Renal cortex interstitium (tissue), 11 donors: ENCODE measurements around the gene MAGOH. TPM values are rescaled to one million over a fixed set of nuclear protein-coding genes. Genes with fewer than 3 reads are reported as not detected.
"Not testable (repeated sequence)": the region's sequence is repeated elsewhere in the genome, so short reads cannot be mapped to it uniquely, and the experiment has no call there.

ENCODE experiments used
- DNase-seq, 11 donors: peaks; one replicate each; pipeline ENCODE4 v3.0.0-alpha.2; 2013; ENCODE audit warnings: low read depth in 9 of 11, low spot score in 4 of 11; ENCODE audit errors: extremely low read depth in 1 of 11
- polyA plus RNA-seq, 3 donors: library from polyadenylated mRNA; unstranded; fragments of 120-200 nt; gene quantifications; one replicate each; pipeline ENCODE4 v1.2.1, GENCODE V29; 2013; ENCODE audit not compliant: insufficient read length in 3 of 3

MAGOH gene
- polyA plus RNA-seq, 3 donors = 76.9 to 98.8 (median 95.8) TPM

GRCh38 chr1:53205496-53205895 is 32.8 kb downstream of the MAGOH start:
- not testable (repeated sequence) for DNase-seq

GRCh38 chr1:53203466-53203865 is 34.9 kb downstream of the MAGOH start:
- no peak for DNase-seq

GRCh38 chr1:53198241-53198651 is 40.1 kb downstream of the MAGOH start:
- no peak for DNase-seq

GRCh38 chr1:53197291-53198200 is 40.8 kb downstream of the MAGOH start:
- no peak for DNase-seq

DNA sequence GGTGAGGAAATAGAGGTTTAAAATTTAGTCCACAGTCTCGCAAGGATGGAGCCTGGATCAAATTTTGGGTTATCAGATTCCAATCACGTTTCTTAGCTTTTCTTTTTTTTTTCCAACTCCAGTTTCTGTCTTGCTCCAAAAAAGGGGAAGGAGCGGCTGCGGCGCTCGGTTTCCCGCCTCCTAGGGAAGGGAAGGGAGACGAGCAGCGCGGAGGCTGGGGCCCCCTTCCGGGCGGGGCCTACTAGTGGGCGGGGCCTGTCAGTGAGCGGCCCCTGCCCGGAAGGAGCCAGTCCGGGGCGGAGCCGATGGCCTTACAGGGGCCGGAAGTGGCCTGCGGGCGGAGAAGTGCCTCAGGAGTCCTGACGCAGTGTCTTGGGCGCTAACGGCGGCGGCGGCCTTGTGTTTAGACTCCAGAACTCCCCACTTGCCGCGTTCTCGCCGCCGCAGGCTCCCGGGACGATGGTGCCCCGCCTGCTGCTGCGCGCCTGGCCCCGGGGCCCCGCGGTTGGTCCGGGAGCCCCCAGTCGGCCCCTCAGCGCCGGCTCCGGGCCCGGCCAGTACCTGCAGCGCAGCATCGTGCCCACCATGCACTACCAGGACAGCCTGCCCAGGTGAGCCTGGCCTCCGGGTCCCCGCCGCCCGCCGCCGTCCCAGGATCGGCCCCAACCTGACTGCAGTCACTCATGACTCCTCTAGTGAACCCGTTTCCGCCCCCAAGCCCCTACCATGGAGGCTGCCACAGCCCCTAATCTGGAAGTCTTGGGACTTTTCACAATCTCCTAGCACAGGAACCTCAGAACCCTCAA is 41.6 kb downstream of the MAGOH start, which contains the start of gene CPT2:
Gene CPT2 (plus strand): TSS at position 340 of the 806 bp plus-strand sequence. CDS start 120 bp downstream, at position 460.
- DNase-seq = peak; percentile 59 to 91 (median 85)

DNA sequence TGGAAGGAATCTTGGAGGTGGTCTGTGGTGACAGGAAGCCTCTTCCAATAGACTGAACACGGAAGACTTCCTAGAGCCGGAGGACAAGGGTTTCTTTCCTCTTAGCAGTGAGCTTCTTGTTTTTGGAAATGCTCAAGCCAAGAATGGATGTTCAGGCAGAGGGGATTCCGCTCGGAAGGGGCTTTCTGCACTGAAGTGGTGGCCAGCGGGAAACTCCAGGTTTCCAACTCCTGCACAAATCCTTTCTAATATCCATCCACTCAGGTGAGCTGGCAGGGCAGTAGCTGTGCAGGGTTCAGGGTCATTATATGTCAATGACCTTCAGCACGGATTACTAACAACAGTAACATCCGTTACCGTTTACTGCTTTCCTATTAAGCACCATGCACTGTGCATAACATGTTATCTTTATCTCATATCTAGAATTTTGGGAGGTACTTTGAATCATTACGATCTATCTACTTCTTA is 42.3 kb downstream of the MAGOH start:
- no peak for DNase-seq

- no peak for DNase-seq
Measured at GRCh38 chr1:53195246-53196016, 42.9 kb downstream of the MAGOH start.

GRCh38 chr1:53190210-53190611 is 48.1 kb downstream of the MAGOH start:
- DNase-seq = no peak

DNA sequence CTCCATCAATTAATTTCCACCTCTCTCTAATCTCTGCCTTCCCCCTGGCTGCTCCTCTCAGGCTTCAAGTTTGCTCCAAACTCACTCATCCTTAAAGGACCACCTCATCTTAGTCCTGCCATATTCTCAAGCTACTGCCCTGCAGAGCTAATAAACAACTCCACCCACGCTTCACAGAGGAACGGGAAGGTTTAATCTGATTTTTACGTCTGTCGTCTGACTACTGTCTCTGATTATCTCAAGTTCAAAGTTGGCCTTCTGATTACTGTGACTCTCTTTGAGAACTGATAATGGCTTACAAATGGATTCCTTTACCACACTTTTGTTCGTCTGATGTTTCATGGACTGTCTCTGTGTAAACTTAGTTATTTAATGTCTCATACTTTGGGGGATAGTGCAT is 49.3 kb downstream of the MAGOH start:
- no peak for DNase-seq

DNA sequence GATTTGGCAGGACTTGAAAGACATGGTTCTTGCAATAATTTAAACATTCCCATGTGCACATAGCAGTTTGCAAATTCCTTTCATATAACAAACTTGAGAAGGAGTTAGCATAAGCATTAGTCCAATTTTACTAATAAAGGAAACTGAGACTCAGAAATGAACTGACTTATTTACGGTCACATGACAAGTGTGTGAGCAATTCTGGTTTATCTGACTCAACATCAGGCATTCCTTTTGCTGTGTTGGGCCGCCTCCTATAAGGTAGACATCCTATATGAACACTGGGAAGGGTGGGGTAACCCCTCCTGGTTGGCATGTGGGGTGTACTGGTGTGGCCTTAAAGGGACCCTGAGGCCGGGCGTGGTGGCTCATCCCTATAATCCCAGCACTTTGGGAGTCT is 50.2 kb downstream of the MAGOH start:
- no peak for DNase-seq

DNA sequence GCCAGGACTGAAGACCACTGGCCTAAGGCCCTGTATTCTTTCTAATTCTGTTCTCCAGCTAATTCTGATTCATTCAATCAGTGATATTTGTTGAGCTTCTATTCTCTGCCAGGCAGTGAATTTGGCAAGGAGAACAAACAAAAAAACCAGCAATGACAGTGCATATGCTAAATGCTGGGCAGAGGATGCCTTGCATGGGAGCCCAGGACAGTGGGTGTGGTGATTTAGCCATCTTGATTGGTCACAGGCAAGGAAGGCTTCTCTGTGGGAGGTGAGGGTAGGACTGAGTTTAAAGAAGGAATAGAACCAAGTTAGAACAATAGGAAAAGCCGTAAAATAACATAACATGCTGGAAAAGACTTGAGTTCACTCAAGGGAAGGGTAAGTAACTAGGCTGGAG is 50.9 kb downstream of the MAGOH start:
- DNase-seq = no peak

DNA sequence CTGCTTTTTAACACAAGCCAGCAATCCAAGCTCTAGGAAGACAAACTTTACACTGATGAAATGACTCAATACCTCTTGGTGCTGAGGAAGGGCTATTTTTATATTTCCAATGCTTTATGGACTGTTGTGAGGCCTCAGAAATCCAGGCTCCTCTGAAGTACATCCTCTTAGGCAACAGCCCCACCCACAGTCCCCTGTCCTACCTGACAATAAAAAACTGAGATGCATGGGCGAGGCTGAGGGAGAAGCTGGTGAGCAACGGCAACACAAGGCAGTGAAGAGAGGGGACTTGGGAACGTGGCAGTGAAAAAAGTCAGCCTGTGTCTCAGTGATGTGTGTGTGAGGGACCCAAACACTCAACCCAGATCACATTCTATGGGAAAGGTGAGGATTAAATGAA is 51.8 kb downstream of the MAGOH start:
- no peak for DNase-seq

DNA sequence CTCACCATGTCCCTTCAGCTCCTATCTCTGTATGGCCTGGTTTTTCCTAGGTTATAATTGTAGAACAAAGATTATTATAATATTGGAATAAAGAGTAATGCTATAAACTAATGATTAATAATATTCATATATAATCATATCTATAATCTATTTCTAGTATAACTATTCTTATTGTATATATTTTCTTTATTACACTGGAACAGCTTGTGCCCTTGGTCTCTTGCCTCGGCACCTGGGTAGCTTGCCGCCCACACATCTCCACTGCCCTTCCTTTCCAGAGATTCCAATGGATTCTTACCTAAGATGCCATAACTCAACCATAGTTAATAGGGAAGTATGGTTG is 52.4 kb downstream of the MAGOH start:
- DNase-seq = not testable (repeated sequence)

- no peak for DNase-seq
Measured at GRCh38 chr1:53183095-53183990, 55.0 kb downstream of the MAGOH start.

DNA sequence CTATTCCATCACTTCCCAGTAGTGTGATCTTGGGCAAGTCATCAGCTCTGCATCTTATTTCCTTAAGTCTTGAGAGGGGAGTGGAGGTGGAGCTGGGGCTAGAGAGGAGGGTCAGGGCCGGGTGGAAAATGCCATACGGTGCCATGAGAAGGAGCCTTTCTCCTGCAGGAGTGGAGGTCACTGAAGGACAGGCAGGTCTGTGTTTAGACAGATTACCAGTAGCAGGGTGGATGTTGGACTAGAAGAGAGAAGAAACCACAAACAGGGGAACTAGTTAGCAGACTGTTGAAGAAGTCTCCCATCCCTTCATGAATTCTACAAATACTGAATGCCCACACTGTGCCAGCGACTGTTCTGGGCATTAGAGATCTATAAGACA is 55.6 kb downstream of the MAGOH start:
- no peak for DNase-seq

DNA sequence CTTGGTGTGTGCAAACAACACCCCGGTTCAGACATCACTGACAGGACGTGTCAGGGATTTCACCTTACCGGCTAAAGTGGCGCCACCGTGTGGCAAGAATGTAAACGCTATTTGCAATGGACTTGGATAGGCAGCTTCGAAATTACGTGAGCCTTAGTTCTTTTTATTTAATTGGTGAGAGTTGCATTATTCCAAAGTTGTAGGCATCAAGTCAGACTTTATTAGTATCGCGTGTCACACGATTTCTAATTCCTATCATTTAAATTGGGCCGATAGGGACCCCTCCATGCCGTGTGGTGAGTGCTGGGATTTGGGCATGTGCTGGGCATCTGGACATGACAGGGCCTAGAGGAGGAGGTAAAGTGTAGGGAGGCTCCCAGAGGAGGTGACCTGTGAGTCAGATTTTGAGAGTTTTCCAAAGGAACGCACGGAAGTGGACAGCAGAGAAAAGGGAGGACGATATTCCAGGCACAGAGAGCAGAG is 56.2 kb downstream of the MAGOH start:
- DNase-seq = peak; percentile 65 to 85 (median 76)

DNA sequence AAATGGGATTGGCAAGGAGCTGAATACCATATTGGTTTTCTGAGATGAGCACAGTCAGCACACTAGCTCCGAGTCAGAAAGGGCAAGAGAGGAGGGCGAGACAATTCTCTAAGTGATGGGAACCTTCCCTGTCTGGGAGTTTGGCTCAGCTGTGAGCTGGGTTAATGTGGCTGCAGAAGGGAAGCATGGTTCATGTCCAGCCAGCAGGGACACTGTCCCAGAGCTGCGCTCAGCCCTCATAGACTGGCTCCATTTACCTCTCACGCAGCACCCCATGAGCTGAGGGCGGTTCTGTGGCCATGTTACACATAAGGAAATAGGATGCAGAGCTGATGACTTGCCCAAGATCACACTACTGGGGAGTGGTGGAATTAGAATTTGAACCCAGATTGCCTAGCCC is 57.4 kb downstream of the MAGOH start:
- DNase-seq = no peak

- DNase-seq = no peak
Measured at GRCh38 chr1:53180226-53180625, 58.1 kb downstream of the MAGOH start.
